Activated CD8-positive, alpha-beta T cell treated with anti-CD3 and anti-CD28 coated beads, Interleukin-2, amount 10 ng/mL, durations not matched to agents 7 days and 5 days (primary cell): Measurements from ENCODE around the gene DHRS7B. TPM values are rescaled to one million over a fixed set of nuclear protein-coding genes. Genes with fewer than 3 reads are reported as not detected.

Experiments
- ATAC-seq: fragments of 150-1000 bp; cut with Tn5 transposase; one replicate; pipeline ENCODE4 v1.10.0; 2021; ENCODE audit warnings: moderate library complexity
- CTCF ChIA-PET: fragments of 350-600 bp; sonication (Branson Sonifier 250); formaldehyde crosslinking; loops from one replicate; lab custom pipeline; 2021; ENCODE audit warnings: antibody characterized with exemption; lab: Charles Lee
- POLR2A ChIA-PET: fragments of 350-600 bp; sonication (Branson Sonifier 250); formaldehyde crosslinking; loops from one replicate; lab custom pipeline; 2021; ENCODE audit warnings: antibody characterized with exemption; lab: Charles Lee
- DNase-seq: peaks from one replicate; pipeline ENCODE4 v3.0.0-alpha.2; 2020
- H3K27ac Mint-ChIP-seq: one replicate; pipeline ENCODE4 v1.8.0; 2021; ENCODE audit warnings: mild to moderate bottlenecking, mixed read lengths
- H3K27me3 Mint-ChIP-seq: one replicate; pipeline ENCODE4 v1.8.0; 2021; ENCODE audit warnings: low read depth, mixed read lengths
- H3K36me3 Mint-ChIP-seq: one replicate; pipeline ENCODE4 v1.8.0; 2021; ENCODE audit warnings: low read depth, mixed read lengths
- H3K4me1 Mint-ChIP-seq: one replicate; pipeline ENCODE4 v1.8.0; 2021; ENCODE audit warnings: low read depth, mixed read lengths
- H3K4me3 Mint-ChIP-seq: one replicate; pipeline ENCODE4 v1.8.0; 2021; ENCODE audit warnings: mild to moderate bottlenecking, mixed read lengths
- H3K9me3 Mint-ChIP-seq: one replicate; pipeline ENCODE4 v1.8.0; 2022; ENCODE audit warnings: mixed read lengths; ENCODE audit not compliant: insufficient read depth
- total RNA-seq, 2 experiments: library from RNA; stranded (reverse); gene quantifications; one replicate each; pipeline ENCODE4 v1.2.3, GENCODE V29; 2021

Gene DHRS7B
- total RNA-seq, 2 experiments from 2014 or later: 15.1 to 15.2 TPM

- ChIA-PET CTCF (interaction anchor here (1.5 kb wide), 1 partner anchor 17 kb away, joined by 3 read pairs; no protein-coding TSS in a partner anchor), POLR2A (interaction anchor here (0.9 kb wide), 1 partner anchor 40 kb away, joined by 4 read pairs; no protein-coding TSS in a partner anchor)
- ATAC-seq (no peak), DNase-seq (no peak)
- no peak overlapping the region for H3K27ac Mint-ChIP-seq
- peaks cover 2% of the 10 kb centered on the region for H3K4me1 Mint-ChIP-seq
- no peaks in the 10 kb centered on the region for H3K9me3 Mint-ChIP-seq
- peaks cover 8% of the 10 kb centered on the region for H3K36me3 Mint-ChIP-seq
- no peak overlapping the region for H3K4me3 Mint-ChIP-seq
- H3K27me3 Mint-ChIP-seq: no peaks in the 10 kb centered on the region
Measured at GRCh38 chr17:21172846-21173245, 46.1 kb downstream of the DHRS7B start.

DNA sequence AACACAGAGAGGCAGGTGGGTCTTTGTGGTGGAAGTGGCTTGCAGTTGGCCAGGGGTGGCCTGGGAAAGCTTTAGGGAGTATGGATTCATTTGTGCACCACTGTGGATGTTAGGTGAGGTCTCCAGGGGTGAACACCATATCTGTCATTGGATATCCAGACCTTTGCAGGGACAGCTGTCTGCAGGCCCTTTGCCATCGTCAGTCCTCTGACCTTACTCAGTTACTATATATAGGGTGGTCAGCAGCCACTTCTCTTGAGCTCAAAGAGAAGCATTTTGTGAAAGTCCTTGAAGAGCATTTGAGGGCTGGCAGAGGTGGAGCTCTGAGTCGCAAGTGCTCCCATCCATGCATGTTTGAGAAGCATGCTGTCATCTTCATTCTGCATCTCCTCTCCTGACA is 46.8 kb downstream of the DHRS7B start:
- Mint-ChIP-seq H3K36me3 (peaks cover 8% of the 10 kb centered on the region), H3K4me1 (peaks cover 2% of the 10 kb centered on the region), H3K27ac (no peak overlapping the region), H3K27me3 (no peaks in the 10 kb centered on the region), H3K9me3 (no peaks in the 10 kb centered on the region), H3K4me3 (no peak overlapping the region)
- POLR2A ChIA-PET: no interaction called here
- DNase-seq: no peak
- no peak for ATAC-seq
- CTCF ChIA-PET: interaction anchor here (1.5 kb wide), 1 partner anchor 16 kb away, joined by 3 read pairs; no protein-coding TSS in a partner anchor

DNA sequence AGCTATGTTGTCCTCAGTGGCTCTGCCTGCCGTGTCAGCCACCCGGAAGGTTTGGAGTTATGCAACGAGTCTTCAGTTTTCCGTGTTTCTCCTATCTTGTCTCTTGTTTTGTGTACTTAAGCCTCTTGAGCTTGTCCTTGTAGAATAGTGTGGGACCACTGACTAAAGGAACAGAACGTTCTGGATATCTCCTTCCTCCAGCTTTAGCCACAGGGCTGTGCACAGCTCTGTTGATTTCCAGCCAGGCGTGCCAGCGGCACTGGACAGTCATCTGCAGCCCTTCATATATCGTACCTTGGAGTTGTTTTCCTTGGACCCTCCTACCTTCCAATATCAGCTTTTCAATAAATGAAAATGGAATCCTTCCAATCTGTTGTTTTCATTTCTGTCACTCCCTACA is 47.4 kb downstream of the DHRS7B start:
- ChIA-PET CTCF (interaction anchor here (1.5 kb wide), 1 partner anchor 16 kb away, joined by 3 read pairs; no protein-coding TSS in a partner anchor), POLR2A (no interaction called here)
- H3K4me3 Mint-ChIP-seq: no peak overlapping the region
- H3K27me3 Mint-ChIP-seq: no peaks in the 10 kb centered on the region
- H3K9me3 Mint-ChIP-seq: no peaks in the 10 kb centered on the region
- H3K27ac Mint-ChIP-seq: peak overlapping the region; percentile 40
- no peak for ATAC-seq
- H3K36me3 Mint-ChIP-seq: peaks cover 8% of the 10 kb centered on the region
- peaks cover 2% of the 10 kb centered on the region for H3K4me1 Mint-ChIP-seq
- DNase-seq: no peak

DNA sequence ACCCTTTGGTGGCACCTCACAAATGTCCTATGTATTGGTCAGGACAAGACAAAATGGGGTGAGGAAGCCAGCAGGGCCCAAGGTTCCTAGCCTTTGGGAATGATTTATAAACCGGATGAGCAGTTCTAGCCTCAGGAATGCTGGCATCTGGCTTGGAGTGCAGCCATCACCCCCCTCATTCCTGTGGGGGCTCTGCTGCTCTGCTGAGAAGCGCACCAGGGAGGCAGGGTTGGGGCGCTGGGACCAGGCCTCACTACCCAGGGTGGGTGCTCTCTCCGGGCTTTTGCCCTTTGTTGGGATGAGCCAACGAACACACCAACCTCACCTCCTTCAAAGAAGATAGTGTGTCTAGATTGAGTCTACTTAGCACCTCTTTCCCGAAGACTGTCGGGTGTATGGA is 47.9 kb downstream of the DHRS7B start:
- H3K27me3 Mint-ChIP-seq: no peaks in the 10 kb centered on the region
- CTCF ChIA-PET: no interaction called here
- peaks cover 8% of the 10 kb centered on the region for H3K36me3 Mint-ChIP-seq
- peaks cover 2% of the 10 kb centered on the region for H3K4me1 Mint-ChIP-seq
- ATAC-seq (no peak), DNase-seq (no peak)
- POLR2A ChIA-PET: no interaction called here
- H3K27ac Mint-ChIP-seq: peak overlapping the region; percentile 40
- H3K9me3 Mint-ChIP-seq: no peaks in the 10 kb centered on the region
- no peak overlapping the region for H3K4me3 Mint-ChIP-seq

DNA sequence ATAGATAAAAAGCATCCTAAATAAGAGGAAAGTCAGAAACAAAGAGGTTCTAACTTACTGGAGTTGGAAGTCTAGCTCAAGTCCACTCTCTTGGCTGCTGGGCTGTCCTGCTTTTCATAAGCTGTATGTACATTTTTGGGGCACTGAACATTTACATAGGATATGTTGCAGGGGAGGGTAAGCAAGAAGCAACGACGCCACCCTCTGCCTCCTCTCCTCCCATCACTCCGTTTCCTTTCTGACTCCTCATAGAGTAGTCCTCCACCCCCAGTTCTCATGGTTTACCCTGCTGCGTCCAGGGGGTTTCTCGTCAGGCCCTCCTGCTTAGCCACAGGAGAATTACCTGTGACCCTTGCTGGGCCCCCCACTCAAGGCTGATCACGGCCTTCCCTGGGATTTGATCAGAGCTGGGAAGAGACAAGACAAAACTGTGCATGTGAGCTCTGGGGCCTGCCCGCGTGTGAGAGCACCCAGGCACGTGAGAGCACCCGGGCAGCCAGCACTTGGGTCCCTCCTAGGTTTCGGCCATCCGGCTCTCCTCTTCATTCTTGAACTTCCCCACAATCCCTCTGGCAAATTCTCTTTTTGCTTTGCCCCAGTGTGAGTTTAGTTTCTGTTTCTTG is 50.1 kb downstream of the DHRS7B start:
- peaks cover 10% of the 10 kb centered on the region for H3K36me3 Mint-ChIP-seq
- no peaks in the 10 kb centered on the region for H3K4me1 Mint-ChIP-seq
- ChIA-PET POLR2A (no interaction called here), CTCF (no interaction called here)
- no peaks in the 10 kb centered on the region for H3K27me3 Mint-ChIP-seq
- no peaks in the 10 kb centered on the region for H3K9me3 Mint-ChIP-seq
- DNase-seq: no peak
- H3K27ac Mint-ChIP-seq: no peak overlapping the region
- no peak overlapping the region for H3K4me3 Mint-ChIP-seq
- no peak for ATAC-seq

DNA sequence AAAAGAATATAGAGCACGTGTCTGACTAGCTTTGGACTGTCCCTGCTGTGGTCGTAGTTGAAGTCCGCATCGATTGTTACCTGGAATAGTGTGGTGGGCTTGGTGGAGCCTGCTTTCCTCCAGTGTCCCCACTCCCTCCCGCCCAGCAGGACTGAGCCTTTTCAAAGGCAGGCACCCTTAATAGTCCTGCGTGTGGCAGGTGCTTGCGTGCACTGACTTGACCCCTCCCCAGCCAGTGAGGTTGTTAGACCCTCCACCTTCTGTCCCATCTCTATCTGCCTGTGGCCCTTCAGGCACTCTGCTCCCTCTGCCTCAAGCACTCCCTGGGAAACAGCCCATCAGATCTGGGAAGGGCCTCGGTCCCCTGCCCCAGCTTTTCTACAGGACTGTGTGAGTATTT is 50.6 kb downstream of the DHRS7B start:
- H3K4me3 Mint-ChIP-seq: no peak overlapping the region
- H3K9me3 Mint-ChIP-seq: no peaks in the 10 kb centered on the region
- ChIA-PET POLR2A (no interaction called here), CTCF (interaction anchor here (0.6 kb wide), 1 partner anchor 324 kb away, joined by 3 read pairs; no protein-coding TSS in a partner anchor)
- peaks cover 10% of the 10 kb centered on the region for H3K36me3 Mint-ChIP-seq
- H3K27ac Mint-ChIP-seq: no peak overlapping the region
- no peaks in the 10 kb centered on the region for H3K27me3 Mint-ChIP-seq
- DNase-seq (no peak), ATAC-seq (no peak)
- no peaks in the 10 kb centered on the region for H3K4me1 Mint-ChIP-seq

- ChIA-PET POLR2A (no interaction called here), CTCF (interaction anchor here (0.6 to 1.3 kb wide), 2 partner anchors 52 to 325 kb away, joined by 3 read pairs; no protein-coding TSS in a partner anchor)
- no peaks in the 10 kb centered on the region for H3K4me1 Mint-ChIP-seq
- H3K4me3 Mint-ChIP-seq: no peak overlapping the region
- no peaks in the 10 kb centered on the region for H3K27me3 Mint-ChIP-seq
- H3K36me3 Mint-ChIP-seq: peaks cover 10% of the 10 kb centered on the region
- DNase-seq (no peak), ATAC-seq (no peak)
- no peak overlapping the region for H3K27ac Mint-ChIP-seq
- no peaks in the 10 kb centered on the region for H3K9me3 Mint-ChIP-seq
Measured at GRCh38 chr17:21177854-21178600, 51.3 kb downstream of the DHRS7B start.

- DNase-seq (no peak), ATAC-seq (no peak)
- peaks cover 11% of the 10 kb centered on the region for H3K36me3 Mint-ChIP-seq
- H3K27ac Mint-ChIP-seq: no peak overlapping the region
- H3K27me3 Mint-ChIP-seq: no peaks in the 10 kb centered on the region
- ChIA-PET CTCF (interaction anchor here (1.1 kb wide), 1 partner anchor 64 kb away, joined by 3 read pairs; no protein-coding TSS in a partner anchor), POLR2A (interaction anchor here (1.2 kb wide), 1 partner anchor 140 kb away, joined by 3 read pairs; the partner anchor contains the start of gene USP22)
- H3K4me3 Mint-ChIP-seq: no peak overlapping the region
- no peaks in the 10 kb centered on the region for H3K9me3 Mint-ChIP-seq
- H3K4me1 Mint-ChIP-seq: no peaks in the 10 kb centered on the region
Measured at GRCh38 chr17:21183468-21183867, 56.7 kb downstream of the DHRS7B start.

GRCh38 chr17:21184570-21184969 is 57.8 kb downstream of the DHRS7B start:
- CTCF ChIA-PET: no interaction called here
- POLR2A ChIA-PET: interaction anchor here (1.2 kb wide), 1 partner anchor 141 kb away, joined by 3 read pairs; the partner anchor contains the start of gene USP22

GRCh38 chr17:21185061-21185460 is 58.3 kb downstream of the DHRS7B start:
- H3K4me1 Mint-ChIP-seq: no peaks in the 10 kb centered on the region
- CTCF ChIA-PET: no interaction called here

More at GRCh38 chr17:21184570-21184969, 57.8 kb downstream of the DHRS7B start:
- H3K36me3 Mint-ChIP-seq: peaks cover 11% of the 10 kb centered on the region
- no peak overlapping the region for H3K27ac Mint-ChIP-seq
- ATAC-seq: no peak
- H3K4me3 Mint-ChIP-seq: no peak overlapping the region
- no peaks in the 10 kb centered on the region for H3K4me1 Mint-ChIP-seq
- DNase-seq: no peak
- no peaks in the 10 kb centered on the region for H3K9me3 Mint-ChIP-seq
- no peaks in the 10 kb centered on the region for H3K27me3 Mint-ChIP-seq

GRCh38 chr17:21186399-21187187 is 59.8 kb downstream of the DHRS7B start:
- no peak for DNase-seq
- ChIA-PET CTCF (interaction anchor here (1.2 kb wide), 2 partner anchors 26 to 87 kb away, joined by 4 read pairs; no protein-coding TSS in a partner anchor), POLR2A (no interaction called here)
- no peak for ATAC-seq
- no peaks in the 10 kb centered on the region for H3K9me3 Mint-ChIP-seq
- no peaks in the 10 kb centered on the region for H3K4me1 Mint-ChIP-seq
- H3K36me3 Mint-ChIP-seq: peaks cover 16% of the 10 kb centered on the region
- no peak overlapping the region for H3K4me3 Mint-ChIP-seq
- H3K27ac Mint-ChIP-seq: no peak overlapping the region
- no peaks in the 10 kb centered on the region for H3K27me3 Mint-ChIP-seq

More at GRCh38 chr17:21185061-21185460, 58.3 kb downstream of the DHRS7B start:
- Mint-ChIP-seq H3K9me3 (no peaks in the 10 kb centered on the region), H3K4me3 (no peak overlapping the region), H3K27me3 (no peaks in the 10 kb centered on the region), H3K36me3 (peaks cover 13% of the 10 kb centered on the region), H3K27ac (no peak overlapping the region)
- POLR2A ChIA-PET: interaction anchor here (0.7 kb wide), 1 partner anchor 347 kb away, joined by 4 read pairs; no protein-coding TSS in a partner anchor
- DNase-seq: no peak
- no peak for ATAC-seq
